ENCODE measurements around the gene DSC2.

The DSC2 gene

DNA sequence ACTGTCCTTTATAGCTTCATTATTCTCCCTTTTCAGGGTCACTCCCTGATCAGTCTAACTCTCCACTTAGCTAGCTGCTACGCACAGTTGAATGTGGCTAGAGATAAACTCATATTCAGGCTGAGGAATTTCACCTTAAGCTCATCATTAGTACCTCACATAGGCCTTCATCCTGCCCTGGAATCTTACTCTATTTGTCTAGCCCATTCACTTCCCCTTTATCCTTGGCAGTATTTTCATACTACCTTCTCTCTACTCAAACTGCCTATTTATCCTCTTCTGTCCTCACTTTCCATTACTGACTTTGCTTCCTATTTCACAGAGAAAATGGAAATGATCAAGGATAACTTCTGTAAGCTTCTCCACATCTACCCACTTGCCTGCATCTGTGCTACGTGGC, 10.6 kb upstream of the DSC2 start:
- TF ChIP-seq, protein P1, sequence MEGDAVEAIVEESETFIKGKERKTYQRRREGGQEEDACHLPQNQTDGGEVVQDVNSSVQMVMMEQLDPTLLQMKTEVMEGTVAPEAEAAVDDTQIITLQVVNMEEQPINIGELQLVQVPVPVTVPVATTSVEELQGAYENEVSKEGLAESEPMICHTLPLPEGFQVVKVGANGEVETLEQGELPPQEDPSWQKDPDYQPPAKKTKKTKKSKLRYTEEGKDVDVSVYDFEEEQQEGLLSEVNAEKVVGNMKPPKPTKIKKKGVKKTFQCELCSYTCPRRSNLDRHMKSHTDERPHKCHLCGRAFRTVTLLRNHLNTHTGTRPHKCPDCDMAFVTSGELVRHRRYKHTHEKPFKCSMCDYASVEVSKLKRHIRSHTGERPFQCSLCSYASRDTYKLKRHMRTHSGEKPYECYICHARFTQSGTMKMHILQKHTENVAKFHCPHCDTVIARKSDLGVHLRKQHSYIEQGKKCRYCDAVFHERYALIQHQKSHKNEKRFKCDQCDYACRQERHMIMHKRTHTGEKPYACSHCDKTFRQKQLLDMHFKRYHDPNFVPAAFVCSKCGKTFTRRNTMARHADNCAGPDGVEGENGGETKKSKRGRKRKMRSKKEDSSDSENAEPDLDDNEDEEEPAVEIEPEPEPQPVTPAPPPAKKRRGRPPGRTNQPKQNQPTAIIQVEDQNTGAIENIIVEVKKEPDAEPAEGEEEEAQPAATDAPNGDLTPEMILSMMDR (IDR thresholded peaks at IDR 0.05; ENCODE audit: low read depth, low read length): no peak
- Histone ChIP-seq H3K9me3 (no peaks in the 10 kb centered on the region), H3K4me3 (ENCODE audit: low read depth, low read length) (no peak overlapping the region), H3K4me1 (no peaks in the 10 kb centered on the region), H3K27me3 (no peaks in the 10 kb centered on the region), H3K36me3 (no peaks in the 10 kb centered on the region)
- DNase-seq: no peak

DNA sequence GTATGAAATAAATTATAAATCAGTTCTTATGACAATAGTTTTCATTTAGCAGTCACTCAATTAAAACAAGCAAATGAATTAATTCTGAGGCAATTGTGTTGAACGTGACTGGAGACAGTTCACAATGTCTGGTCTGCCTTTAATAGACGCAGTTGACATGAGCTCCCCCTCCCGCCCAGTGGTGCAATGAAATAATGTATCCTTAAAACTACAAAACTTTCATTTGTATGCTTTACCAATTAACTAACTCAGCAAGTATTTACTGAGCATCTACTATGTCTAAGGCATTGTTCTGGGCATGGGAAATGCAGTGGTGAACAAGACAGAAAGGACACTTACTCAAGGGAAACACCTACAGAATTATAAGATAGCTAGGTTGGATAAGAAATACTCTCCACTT, 3.5 kb upstream of the DSC2 start:
- Histone ChIP-seq H3K4me3 (ENCODE audit: low read depth, low read length) (no peak overlapping the region), H3K36me3 (no peaks in the 10 kb centered on the region), H3K9me3 (no peaks in the 10 kb centered on the region), H3K4me1 (no peaks in the 10 kb centered on the region), H3K27me3 (peaks cover 10% of the 10 kb centered on the region)
- TF ChIP-seq, protein P1 (IDR thresholded peaks at IDR 0.05; ENCODE audit: low read depth, low read length): no peak
- DNase-seq: no peak

DNA sequence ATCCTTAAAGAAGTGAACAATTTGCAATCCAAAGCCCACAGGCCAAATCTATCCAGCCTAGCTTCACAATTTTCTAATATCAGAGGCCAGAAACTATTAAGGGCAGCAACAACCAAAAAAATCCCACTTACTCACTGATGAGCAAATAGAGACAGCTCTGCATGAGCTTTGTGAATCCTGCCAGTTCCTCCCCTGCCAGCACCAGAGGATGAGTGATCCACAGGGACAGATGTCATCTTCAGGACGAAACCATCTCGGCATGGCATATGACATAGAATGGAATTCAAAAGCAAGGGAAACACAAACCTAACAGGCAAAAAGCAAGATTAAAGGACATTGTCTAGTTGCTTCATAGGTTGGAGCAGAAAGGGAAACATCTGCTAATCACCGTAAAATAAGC, 2.2 kb upstream of the DSC2 start:
- TF ChIP-seq, protein P1 (IDR thresholded peaks at IDR 0.05; ENCODE audit: low read depth, low read length): no peak
- no peaks in the 10 kb centered on the region for H3K9me3 ChIP-seq

DNA sequence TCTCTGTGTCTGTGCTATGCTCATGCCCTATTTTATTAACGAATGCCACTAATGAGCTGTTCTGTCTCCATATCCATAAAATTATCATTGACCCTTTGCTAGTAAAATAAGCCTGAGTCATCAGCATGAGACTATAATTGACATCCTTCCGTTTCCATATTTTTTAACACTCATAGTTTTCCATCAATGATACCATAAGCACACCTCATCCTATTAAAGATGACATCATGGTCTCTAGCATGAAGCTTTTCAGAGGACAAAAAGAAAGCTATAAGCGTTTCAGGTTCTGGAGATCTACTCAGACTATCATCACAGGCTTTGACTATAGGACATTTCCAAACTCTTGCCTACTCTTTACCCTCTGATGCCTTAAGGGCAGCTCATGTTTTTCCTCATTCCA, 1.2 kb upstream of the DSC2 start:
- TF ChIP-seq, protein P1 (IDR thresholded peaks at IDR 0.05; ENCODE audit: low read depth, low read length): no peak
- no peaks in the 10 kb centered on the region for H3K9me3 ChIP-seq
- H3K4me3 ChIP-seq (ENCODE audit: low read depth, low read length): no peak overlapping the region
- DNase-seq: no peak
- H3K36me3 ChIP-seq: no peaks in the 10 kb centered on the region
- peaks cover 14% of the 10 kb centered on the region for H3K27me3 ChIP-seq
- no peaks in the 10 kb centered on the region for H3K4me1 ChIP-seq

More for the DNA sequence above, 2.2 kb upstream of the DSC2 start:
- no peak for DNase-seq
- Histone ChIP-seq H3K27me3 (peaks cover 14% of the 10 kb centered on the region), H3K4me3 (ENCODE audit: low read depth, low read length) (no peak overlapping the region), H3K4me1 (no peaks in the 10 kb centered on the region), H3K36me3 (no peaks in the 10 kb centered on the region)

DNA sequence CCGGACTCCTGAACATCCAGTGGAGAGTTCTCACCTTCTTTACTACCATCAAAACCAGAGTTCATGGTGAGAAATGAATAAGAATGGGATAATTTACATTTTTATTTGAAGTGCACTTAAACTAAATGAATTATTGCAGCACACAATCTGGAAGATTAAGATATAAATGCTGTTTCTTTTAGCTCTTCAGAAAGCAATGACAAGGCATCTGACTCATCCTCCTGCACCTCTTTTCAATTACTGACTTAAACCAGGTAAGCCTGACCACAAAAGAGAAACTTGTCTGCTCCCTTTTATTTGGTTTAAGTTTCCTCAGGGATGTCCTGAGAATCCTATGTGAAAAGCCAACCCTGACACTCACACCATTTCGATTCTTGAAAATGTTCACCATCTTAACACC, 720 bp upstream of the DSC2 start:
- DNase-seq: no peak
- Histone ChIP-seq H3K36me3 (no peaks in the 10 kb centered on the region), H3K4me1 (no peaks in the 10 kb centered on the region), H3K27me3 (peaks cover 14% of the 10 kb centered on the region), H3K4me3 (ENCODE audit: low read depth, low read length) (no peak overlapping the region), H3K9me3 (no peaks in the 10 kb centered on the region)
- TF ChIP-seq, protein P1 (IDR thresholded peaks at IDR 0.05; ENCODE audit: low read depth, low read length): no peak

DNA sequence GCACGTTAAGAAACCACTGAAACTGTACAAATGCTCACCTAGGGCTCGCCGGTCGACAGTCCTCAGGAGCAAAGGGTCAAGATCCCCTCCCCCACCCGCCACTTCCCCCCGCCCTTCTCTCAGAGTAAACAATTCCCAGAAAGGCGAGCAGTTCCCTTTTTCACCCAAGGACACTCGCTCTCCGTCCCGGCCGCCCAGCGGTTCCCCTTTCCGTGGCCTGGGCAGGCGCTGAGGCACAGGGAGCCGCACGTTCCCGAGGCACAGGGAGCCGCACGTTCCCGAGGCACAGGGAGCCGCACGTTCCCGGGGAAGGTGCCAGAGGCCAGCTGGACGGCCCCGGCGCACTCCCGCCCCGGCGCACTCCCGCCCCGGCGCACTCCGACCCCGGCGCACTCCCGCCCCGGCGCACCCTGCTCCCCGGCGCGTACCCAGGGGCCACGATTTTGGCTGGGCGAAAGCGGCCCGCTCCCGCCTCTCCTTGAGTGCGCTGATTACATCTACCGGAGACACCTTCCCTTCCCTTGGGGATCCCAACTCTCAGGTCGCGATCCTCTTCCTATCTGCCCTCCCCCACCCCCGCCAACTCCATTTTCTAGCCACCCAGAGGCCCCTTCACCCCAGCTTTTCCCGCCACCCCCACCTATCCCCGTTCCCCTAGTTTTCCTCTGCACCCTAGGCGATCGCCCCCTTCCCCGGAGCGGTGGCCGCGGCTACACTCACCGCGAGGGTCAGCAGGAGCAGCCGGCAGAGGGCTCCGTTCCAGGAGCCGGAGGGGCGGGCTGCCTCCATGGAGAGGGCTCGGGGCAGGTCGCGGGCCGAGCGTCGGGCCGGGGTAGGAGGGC, 817 bp downstream of the DSC2 start:
- no peak for DNase-seq
- no peaks in the 10 kb centered on the region for H3K4me1 ChIP-seq
- peaks cover 14% of the 10 kb centered on the region for H3K27me3 ChIP-seq
- TF ChIP-seq, protein P1 (IDR thresholded peaks at IDR 0.05; ENCODE audit: low read depth, low read length): no peak
- H3K9me3 ChIP-seq: no peaks in the 10 kb centered on the region
- H3K36me3 ChIP-seq: no peaks in the 10 kb centered on the region
- H3K4me3 ChIP-seq (ENCODE audit: low read depth, low read length): no peak overlapping the region

Measured in BE2C (cell line).